B cell (primary cell): ENCODE data around the gene CCDC141. TPM values are rescaled to one million over a fixed set of nuclear protein-coding genes. Genes with fewer than 3 reads are reported as not detected.

Experiments
- ATAC-seq: fragments of 200-7000 bp; cut with Tn5 transposase; one replicate; pipeline ENCODE4 v1.10.0; 2021; ENCODE audit warnings: low read depth, mild to moderate bottlenecking, moderate number of reproducible peaks, moderate library complexity
- CTCF ChIA-PET: fragments of 350-600 bp; sonication (Branson Sonifier 250); formaldehyde crosslinking; loops from one replicate; lab custom pipeline; 2021; ENCODE audit warnings: antibody characterized with exemption, inconsistent platforms; lab: Charles Lee
- POLR2A ChIA-PET: fragments of 350-600 bp; sonication (Branson Sonifier 250); formaldehyde crosslinking; loops from one replicate; lab custom pipeline; 2021; ENCODE audit warnings: antibody characterized with exemption; lab: Charles Lee
- DNase-seq: peaks from one replicate; pipeline ENCODE4 v3.0.0; 2013
- H2AFZ ChIP-seq: 2 replicates; pipeline ENCODE4 v1.6.1; 2012; ENCODE audit warnings: mild to moderate bottlenecking, low read depth, low read length; ENCODE audit not compliant: insufficient read depth, poor library complexity, severe bottlenecking
- H3K27ac ChIP-seq, 2 donors: 1 replicate in 1 of 2; 2 replicates in 1 of 2; pipeline ENCODE4 v1.5.1; 2012 to 2013; ENCODE audit warnings: low read length in 2 of 2, mild to moderate bottlenecking in 2 of 2, moderate library complexity in 1 of 2
- H3K27me3 ChIP-seq, 4 experiments: fragments of 200-600 bp in 1 of 4; sonication (generic) in 1 of 4; replicated peaks in 1 of 4; 1 replicate in 2 of 4; 2 replicates in 2 of 4; pipeline versions ENCODE4 v1.6.1 to v1.7.0; 2013 to 2016; ENCODE audit warnings: low read length in 3 of 4, mild to moderate bottlenecking in 2 of 4, mixed read lengths in 1 of 4, moderate library complexity in 1 of 4; ENCODE audit not compliant: insufficient read depth in 4 of 4, control insufficient read depth in 3 of 4; ENCODE audit errors: control extremely low read depth in 1 of 4
- H3K36me3 ChIP-seq, 2 experiments: replicated peaks in 1 of 2; 1 replicate in 1 of 2; 2 replicates in 1 of 2; pipeline versions ENCODE4 v1.6.1 to v1.7.1; 2013; ENCODE audit warnings: low read length in 1 of 2; ENCODE audit not compliant: insufficient read depth in 2 of 2, control insufficient read depth in 1 of 2; ENCODE audit errors: control extremely low read depth in 1 of 2, extremely low read depth in 1 of 2
- H3K4me1 ChIP-seq, 2 donors: fragments of 200-600 bp in 1 of 2; sonication (generic) in 1 of 2; 1 replicate in 1 of 2; 2 replicates in 1 of 2; pipeline versions ENCODE4 v1.5.1 to v1.6.1; 2013 to 2017; ENCODE audit warnings: low read length in 2 of 2; ENCODE audit not compliant: control insufficient read depth in 2 of 2, insufficient read depth in 2 of 2
- H3K4me2 ChIP-seq: replicated peaks from 2 replicates; pipeline ENCODE3; 2012; ENCODE audit warnings: mild to moderate bottlenecking, low read depth, low read length; ENCODE audit not compliant: poor library complexity, severe bottlenecking
- H3K4me3 ChIP-seq, 5 experiments: fragments of 200-600 bp in 1 of 5; sonication (generic) in 1 of 5; 1 replicate in 3 of 5; 2 replicates in 2 of 5; pipeline versions ENCODE4 v1.5.1 to v1.7.0; 2011 to 2016; ENCODE audit warnings: low read length in 4 of 5, mild to moderate bottlenecking in 4 of 5, low read depth in 2 of 5, control low read depth in 1 of 5, moderate library complexity in 1 of 5; ENCODE audit not compliant: insufficient read depth in 1 of 5; ENCODE audit errors: control extremely low read depth in 1 of 5, extremely low read depth in 1 of 5
- H3K79me2 ChIP-seq: fragments of 200-600 bp; sonication (generic); one replicate; pipeline ENCODE4 v1.6.0; 2016; ENCODE audit warnings: low read length; ENCODE audit not compliant: control insufficient read depth, insufficient read depth
- H3K9ac ChIP-seq: fragments of 200-600 bp; sonication (generic); 2 replicates; pipeline ENCODE4 v1.6.1; 2017; ENCODE audit warnings: mild to moderate bottlenecking, low read length, moderate library complexity
- H3K9me3 ChIP-seq, 3 donors: one replicate each; pipeline versions ENCODE4 v1.6.1 to v1.7.1; 2013; ENCODE audit warnings: low read length in 2 of 3; ENCODE audit not compliant: control insufficient read depth in 2 of 3, insufficient read depth in 1 of 3; ENCODE audit errors: control extremely low read depth in 1 of 3
- H4K20me1 ChIP-seq: 2 replicates; pipeline ENCODE4 v1.6.0; 2012; ENCODE audit warnings: mild to moderate bottlenecking, low read length; ENCODE audit not compliant: insufficient read depth, control insufficient read depth, poor library complexity, severe bottlenecking
- H3K27ac Mint-ChIP-seq: one replicate; pipeline ENCODE4 v1.8.0; 2021; ENCODE audit warnings: mixed read lengths
- H3K27me3 Mint-ChIP-seq: one replicate; pipeline ENCODE4 v1.8.0; 2021; ENCODE audit warnings: mixed read lengths
- H3K4me1 Mint-ChIP-seq: one replicate; pipeline ENCODE4 v1.8.0; 2021; ENCODE audit warnings: mixed read lengths
- H3K4me3 Mint-ChIP-seq: one replicate; pipeline ENCODE4 v1.8.0; 2021; ENCODE audit warnings: mixed read lengths
- H3K9me3 Mint-ChIP-seq: one replicate; pipeline ENCODE4 v1.8.0; 2022; ENCODE audit warnings: mixed read lengths; ENCODE audit not compliant: insufficient read depth
- EZH2 ChIP-seq: IDR thresholded peaks from 2 replicates; pipeline ENCODE4 v1.6.1; 2012; ENCODE audit warnings: borderline replicate concordance, low read depth, mild to moderate bottlenecking, moderate library complexity, low read length; ENCODE audit not compliant: insufficient read depth, poor library complexity, severe bottlenecking
- WGBS: methylation state at CpG from one replicate; pipeline ENCODE4 v1.1.5; 2013; ENCODE audit warnings: missing lambda C conversion rate; ENCODE audit not compliant: insufficient coverage; 5-methylcytosine and 5-hydroxymethylcytosine counted together
- intact Hi-C: fragments of 100-400 bp; cut with micrococcal nuclease; formaldehyde crosslinking; loops from one replicate; pipeline ENCODE4 v1.10.0; 2022
- polyA plus RNA-seq: library from polyadenylated mRNA; depleted of rRNA; stranded (reverse); fragments of >200 nt; gene quantifications from 2 replicates; pipeline ENCODE4 v1.2.3, GENCODE V29; 2012
- total RNA-seq, 2 donors: library from RNA; stranded (reverse); fragments of 120-200 nt in 1 of 2; gene quantifications; 1 replicate in 1 of 2; 2 replicates in 1 of 2; pipeline versions ENCODE4 v1.2.3 to v1.2.4, GENCODE V29; 2013 to 2022
- TF ChIP-seq, protein P1 (sequence below): fragments of 200-600 bp; IDR thresholded peaks from one replicate; pipeline ENCODE4 v1.8.0; 2022; ENCODE audit warnings: antibody characterized with exemption, mild to moderate bottlenecking

The CCDC141 gene
- total and polyA plus RNA-seq, 2 donors (not counting 1 experiment from before 2014, with no cell fraction given) = 2.1 to 47.5 TPM

DNA sequence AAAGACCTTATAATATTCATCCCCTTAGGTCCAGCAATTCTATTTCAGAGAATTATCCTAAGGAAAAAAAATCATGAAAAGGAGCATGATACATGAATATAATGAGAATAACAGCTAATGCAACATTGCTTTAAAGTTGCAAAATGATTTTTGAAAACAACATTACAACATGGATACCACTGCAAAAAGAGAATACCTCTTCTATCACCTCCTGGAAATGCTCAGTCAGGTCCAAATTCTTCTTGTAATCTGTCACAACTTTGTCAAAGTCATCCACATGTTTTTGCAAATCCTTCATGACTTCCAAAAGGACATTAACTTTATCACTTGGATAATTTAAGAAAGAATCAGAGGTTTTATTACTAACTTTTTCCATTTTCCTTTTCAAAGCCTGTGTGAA, 194.8 kb downstream of the CCDC141 start:
- Histone ChIP-seq H3K4me1 (no peaks in the 10 kb centered on the region), H3K4me2 (no peak overlapping the region), H4K20me1 (no peaks in the 10 kb centered on the region), H3K9me3 (no peaks in the 10 kb centered on the region), H3K9ac (no peak overlapping the region), H3K36me3 (peaks cover 3 to 8% of the 10 kb centered on the region in 2 experiments), H3K27ac (no peak overlapping the region), H2AFZ (no peak overlapping the region), H3K27me3 (no peaks in the 10 kb centered on the region), H3K4me3 (no peak overlapping the region), H3K79me2 (no peaks in the 10 kb centered on the region)
- H3K27ac Mint-ChIP-seq = no peak overlapping the region
- no peaks in the 10 kb centered on the region for H3K9me3 Mint-ChIP-seq
- intact Hi-C loops = no loop called here
- no peak for TF ChIP-seq EZH2
- TF ChIP-seq, protein P1, sequence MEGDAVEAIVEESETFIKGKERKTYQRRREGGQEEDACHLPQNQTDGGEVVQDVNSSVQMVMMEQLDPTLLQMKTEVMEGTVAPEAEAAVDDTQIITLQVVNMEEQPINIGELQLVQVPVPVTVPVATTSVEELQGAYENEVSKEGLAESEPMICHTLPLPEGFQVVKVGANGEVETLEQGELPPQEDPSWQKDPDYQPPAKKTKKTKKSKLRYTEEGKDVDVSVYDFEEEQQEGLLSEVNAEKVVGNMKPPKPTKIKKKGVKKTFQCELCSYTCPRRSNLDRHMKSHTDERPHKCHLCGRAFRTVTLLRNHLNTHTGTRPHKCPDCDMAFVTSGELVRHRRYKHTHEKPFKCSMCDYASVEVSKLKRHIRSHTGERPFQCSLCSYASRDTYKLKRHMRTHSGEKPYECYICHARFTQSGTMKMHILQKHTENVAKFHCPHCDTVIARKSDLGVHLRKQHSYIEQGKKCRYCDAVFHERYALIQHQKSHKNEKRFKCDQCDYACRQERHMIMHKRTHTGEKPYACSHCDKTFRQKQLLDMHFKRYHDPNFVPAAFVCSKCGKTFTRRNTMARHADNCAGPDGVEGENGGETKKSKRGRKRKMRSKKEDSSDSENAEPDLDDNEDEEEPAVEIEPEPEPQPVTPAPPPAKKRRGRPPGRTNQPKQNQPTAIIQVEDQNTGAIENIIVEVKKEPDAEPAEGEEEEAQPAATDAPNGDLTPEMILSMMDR = no peak
- H3K4me1 Mint-ChIP-seq = no peaks in the 10 kb centered on the region
- no peaks in the 10 kb centered on the region for H3K27me3 Mint-ChIP-seq
- DNase-seq = no peak
- ChIA-PET POLR2A (no interaction called here), CTCF (no interaction called here)
- no peak overlapping the region for H3K4me3 Mint-ChIP-seq
- no peak for ATAC-seq

DNA sequence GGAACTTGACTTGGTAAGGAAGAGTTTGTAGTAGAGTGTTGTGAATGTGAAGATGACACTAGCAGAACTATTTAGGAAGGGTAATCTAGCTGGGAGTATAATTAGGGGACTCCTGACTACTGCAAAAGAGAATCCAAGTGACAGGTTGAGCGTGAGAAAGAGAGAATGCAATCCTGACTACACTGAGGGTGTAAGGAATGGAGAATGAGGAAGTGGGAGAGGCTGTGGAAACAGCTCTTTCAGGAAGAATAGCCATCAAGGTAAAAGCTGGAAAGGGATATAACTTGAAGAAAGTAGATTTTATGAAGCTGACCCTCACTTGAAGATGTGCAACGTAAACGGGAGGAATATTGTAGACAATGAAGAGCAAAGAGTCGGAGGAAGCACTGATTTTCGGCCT, 201.6 kb downstream of the CCDC141 start:
- Histone ChIP-seq H3K9ac (no peak overlapping the region), H2AFZ (no peak overlapping the region), H3K9me3 (no peaks in the 10 kb centered on the region), H3K4me3 (no peak overlapping the region), H3K27ac (no peak overlapping the region), H3K4me2 (no peak overlapping the region), H4K20me1 (no peaks in the 10 kb centered on the region), H3K79me2 (no peaks in the 10 kb centered on the region), H3K27me3 (no peaks in the 10 kb centered on the region), H3K36me3 (peaks cover 4 to 9% of the 10 kb centered on the region in 2 experiments), H3K4me1 (no peaks in the 10 kb centered on the region)
- H3K27me3 Mint-ChIP-seq = no peaks in the 10 kb centered on the region
- intact Hi-C loops = no loop called here
- no peak for DNase-seq
- CTCF ChIA-PET = no interaction called here
- no peaks in the 10 kb centered on the region for H3K4me1 Mint-ChIP-seq
- POLR2A ChIA-PET = no interaction called here
- no peak overlapping the region for H3K27ac Mint-ChIP-seq
- peaks cover 4% of the 10 kb centered on the region for H3K9me3 Mint-ChIP-seq
- no peak for ATAC-seq
- 96% methylated on average over 5 of the region's 5 CpGs for WGBS
- no peak overlapping the region for H3K4me3 Mint-ChIP-seq
- TF ChIP-seq, protein P1 = no peak
- no peak for TF ChIP-seq EZH2
